Measurements from ENCODE around the gene EBF3.

Gene EBF3

GRCh38 chr10:129929343-129930292 is 34.5 kb downstream of the EBF3 start:
- TF ChIP-seq ZBTB7A (IDR thresholded peaks at IDR 0.05; ENCODE audit: low read depth) (no peak), FOXM1 (IDR thresholded peaks at IDR 0.05; ENCODE audit: borderline replicate concordance, low read depth) (no peak), CREB1 (IDR thresholded peaks at IDR 0.05; ENCODE audit: low read depth) (no peak), TCF12 (IDR thresholded peaks at IDR 0.05; ENCODE audit: low read depth) (no peak)

GRCh38 chr10:129927351-129928120 is 36.5 kb downstream of the EBF3 start:
- TF ChIP-seq CREB1 (IDR thresholded peaks at IDR 0.05; ENCODE audit: low read depth) (no peak), EP300 (IDR thresholded peaks at IDR 0.05; ENCODE audit: borderline replicate concordance) (no peak), TAF1 (IDR thresholded peaks at IDR 0.05; ENCODE audit: low read depth) (no peak), CEBPB (IDR thresholded peaks at IDR 0.05) (no peak), REST (IDR thresholded peaks at IDR 0.05; ENCODE audit: low read depth) (no peak)

GRCh38 chr10:129926066-129927055 is 37.7 kb downstream of the EBF3 start:
- TF ChIP-seq FOXM1 (IDR thresholded peaks at IDR 0.05; ENCODE audit: borderline replicate concordance, low read depth) (no peak), YY1 (IDR thresholded peaks at IDR 0.05; ENCODE audit: low read depth) (no peak), TAF1 (IDR thresholded peaks at IDR 0.05; ENCODE audit: low read depth) (no peak), TCF12 (IDR thresholded peaks at IDR 0.05; ENCODE audit: low read depth) (no peak), EGR1 (IDR thresholded peaks at IDR 0.05) (no peak), REST (IDR thresholded peaks at IDR 0.05; ENCODE audit: low read depth) (no peak), CEBPB (IDR thresholded peaks at IDR 0.05) (no peak), CREB1 (IDR thresholded peaks at IDR 0.05; ENCODE audit: low read depth) (no peak), EP300 (IDR thresholded peaks at IDR 0.05; ENCODE audit: borderline replicate concordance) (no peak), USF1 (IDR thresholded peaks at IDR 0.05) (no peak)

- TF ChIP-seq EP300 (IDR thresholded peaks at IDR 0.05; ENCODE audit: borderline replicate concordance) (no peak), REST (IDR thresholded peaks at IDR 0.05; ENCODE audit: low read depth) (no peak), MAX (IDR thresholded peaks at IDR 0.05) (no peak)
Observed at GRCh38 chr10:129924375-129925085, 39.5 kb downstream of the EBF3 start.

All from Ishikawa (cell line).